Measurements from ENCODE around the gene SAFB. TPM values are rescaled to one million over a fixed set of nuclear protein-coding genes. Genes with fewer than 3 reads are reported as not detected.

SAFB gene
- total and polyA plus RNA-seq, 2 of the 13 experiments (the other 11 are each of a cell fraction or from before 2014, with no cell fraction given): 21.0 to 28.4 TPM

DNA sequence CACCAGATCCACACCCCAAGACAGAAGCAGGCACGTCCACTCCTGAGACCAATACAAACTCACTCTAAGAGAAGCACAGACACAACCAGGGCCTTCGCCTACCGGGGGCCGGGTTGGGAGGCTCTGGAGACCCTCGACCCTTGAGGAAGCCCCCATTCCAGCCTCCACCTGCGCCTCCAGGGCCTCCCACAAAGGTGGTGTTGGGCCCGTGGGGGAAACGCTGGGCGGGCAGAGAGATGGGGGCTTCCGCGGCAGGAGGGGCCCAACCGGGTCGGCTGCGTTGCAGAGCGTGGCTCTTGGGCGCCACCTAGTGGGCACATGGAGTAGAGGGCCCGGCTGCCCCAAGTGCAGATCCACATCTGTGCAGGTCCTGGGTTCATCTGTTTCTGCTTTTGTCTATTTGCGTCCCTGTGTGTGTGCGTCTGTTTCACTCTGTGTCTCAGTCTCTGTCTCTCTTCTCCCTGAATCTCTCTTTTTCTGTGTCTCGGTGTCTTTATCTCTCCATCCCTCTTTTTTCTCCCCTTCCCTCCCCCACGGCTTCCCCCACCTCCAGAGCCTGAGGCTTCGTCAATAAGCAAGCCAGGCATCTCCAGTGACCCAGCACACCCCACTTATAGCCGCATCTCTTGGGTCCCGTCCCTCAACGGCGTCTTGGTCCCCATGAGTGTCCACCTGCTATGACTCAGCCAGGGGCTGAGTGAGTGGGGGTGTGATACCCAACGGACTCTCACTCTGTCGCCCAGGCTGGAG lies 44.6 kb upstream of the SAFB start (continued):
- TF ChIP-seq, protein P1, sequence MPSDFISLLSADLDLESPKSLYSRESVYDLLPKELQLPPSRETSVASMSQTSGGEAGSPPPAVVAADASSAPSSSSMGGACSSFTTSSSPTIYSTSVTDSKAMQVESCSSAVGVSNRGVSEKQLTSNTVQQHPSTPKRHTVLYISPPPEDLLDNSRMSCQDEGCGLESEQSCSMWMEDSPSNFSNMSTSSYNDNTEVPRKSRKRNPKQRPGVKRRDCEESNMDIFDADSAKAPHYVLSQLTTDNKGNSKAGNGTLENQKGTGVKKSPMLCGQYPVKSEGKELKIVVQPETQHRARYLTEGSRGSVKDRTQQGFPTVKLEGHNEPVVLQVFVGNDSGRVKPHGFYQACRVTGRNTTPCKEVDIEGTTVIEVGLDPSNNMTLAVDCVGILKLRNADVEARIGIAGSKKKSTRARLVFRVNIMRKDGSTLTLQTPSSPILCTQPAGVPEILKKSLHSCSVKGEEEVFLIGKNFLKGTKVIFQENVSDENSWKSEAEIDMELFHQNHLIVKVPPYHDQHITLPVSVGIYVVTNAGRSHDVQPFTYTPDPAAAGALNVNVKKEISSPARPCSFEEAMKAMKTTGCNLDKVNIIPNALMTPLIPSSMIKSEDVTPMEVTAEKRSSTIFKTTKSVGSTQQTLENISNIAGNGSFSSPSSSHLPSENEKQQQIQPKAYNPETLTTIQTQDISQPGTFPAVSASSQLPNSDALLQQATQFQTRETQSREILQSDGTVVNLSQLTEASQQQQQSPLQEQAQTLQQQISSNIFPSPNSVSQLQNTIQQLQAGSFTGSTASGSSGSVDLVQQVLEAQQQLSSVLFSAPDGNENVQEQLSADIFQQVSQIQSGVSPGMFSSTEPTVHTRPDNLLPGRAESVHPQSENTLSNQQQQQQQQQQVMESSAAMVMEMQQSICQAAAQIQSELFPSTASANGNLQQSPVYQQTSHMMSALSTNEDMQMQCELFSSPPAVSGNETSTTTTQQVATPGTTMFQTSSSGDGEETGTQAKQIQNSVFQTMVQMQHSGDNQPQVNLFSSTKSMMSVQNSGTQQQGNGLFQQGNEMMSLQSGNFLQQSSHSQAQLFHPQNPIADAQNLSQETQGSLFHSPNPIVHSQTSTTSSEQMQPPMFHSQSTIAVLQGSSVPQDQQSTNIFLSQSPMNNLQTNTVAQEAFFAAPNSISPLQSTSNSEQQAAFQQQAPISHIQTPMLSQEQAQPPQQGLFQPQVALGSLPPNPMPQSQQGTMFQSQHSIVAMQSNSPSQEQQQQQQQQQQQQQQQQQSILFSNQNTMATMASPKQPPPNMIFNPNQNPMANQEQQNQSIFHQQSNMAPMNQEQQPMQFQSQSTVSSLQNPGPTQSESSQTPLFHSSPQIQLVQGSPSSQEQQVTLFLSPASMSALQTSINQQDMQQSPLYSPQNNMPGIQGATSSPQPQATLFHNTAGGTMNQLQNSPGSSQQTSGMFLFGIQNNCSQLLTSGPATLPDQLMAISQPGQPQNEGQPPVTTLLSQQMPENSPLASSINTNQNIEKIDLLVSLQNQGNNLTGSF (CRISPR knock-in tag; IDR thresholded peaks at IDR 0.05): no peak
- TF ChIP-seq THAP11 (CRISPR knock-in tag; IDR thresholded peaks at IDR 0.05) (no peak), ZSCAN29 (CRISPR knock-in tag; conservative IDR thresholded peaks at IDR 0.05) (0 out of 2 replicates have a peak, but pooled peaks have one; percentile 54), RXRB (CRISPR knock-in tag; IDR thresholded peaks at IDR 0.05; ENCODE audit: borderline replicate concordance) (no peak), ATF7 (IDR thresholded peaks at IDR 0.05) (no peak), ATF7 (CRISPR knock-in tag; IDR thresholded peaks at IDR 0.05) (0 out of 2 replicates have a peak, but pooled peaks have one; percentile 26), ISX (CRISPR knock-in tag; conservative IDR thresholded peaks at IDR 0.05) (no peak), ZNF224 (CRISPR knock-in tag; IDR thresholded peaks at IDR 0.05) (no peak), ZNF775 (CRISPR knock-in tag; IDR thresholded peaks at IDR 0.05; ENCODE audit: borderline replicate concordance) (no peak), ZSCAN31 (CRISPR knock-in tag; IDR thresholded peaks at IDR 0.05; ENCODE audit: low read depth) (no peak), ZFP36 (IDR thresholded peaks at IDR 0.05; ENCODE audit: borderline replicate concordance, low read depth, low read length, partially characterized antibody) (no peak), ATF3 (CRISPR knock-in tag; IDR thresholded peaks at IDR 0.05) (no peak), IRX3 (CRISPR knock-in tag; IDR thresholded peaks at IDR 0.05; ENCODE audit: borderline replicate concordance, low read depth) (no peak), KLF16 (CRISPR knock-in tag; IDR thresholded peaks at IDR 0.05) (no peak), CSRNP2 (CRISPR knock-in tag; conservative IDR thresholded peaks at IDR 0.05; ENCODE audit: low read depth) (no peak), AFF4 (CRISPR knock-in tag; IDR thresholded peaks at IDR 0.05) (no peak), FOXA1 (IDR thresholded peaks at IDR 0.05) (no peak), FOXA1 (CRISPR knock-in tag; IDR thresholded peaks at IDR 0.05) (no peak), HHEX (CRISPR knock-in tag; IDR thresholded peaks at IDR 0.05) (no peak), GATAD1 (CRISPR knock-in tag; IDR thresholded peaks at IDR 0.05) (no peak)
